Fibroblast of lung (primary cell): ENCODE results near the gene CCDC192.

Experiments used
- EZH2 ChIP-seq: IDR thresholded peaks from 2 replicates; pipeline ENCODE4 v1.5.1; 2012; ENCODE audit warnings: low read length, control low read depth, mild to moderate bottlenecking; ENCODE audit errors: missing control alignments
- TF ChIP-seq, protein P1 (sequence below), 2 donors: IDR thresholded peaks in 1 of 2; conservative IDR thresholded peaks in 1 of 2; 1 replicate in 1 of 2; 2 replicates in 1 of 2; pipeline ENCODE4 v1.5.1; 2011 to 2012; ENCODE audit warnings: low read length in 2 of 2, control low read depth in 1 of 2, inconsistent platforms in 1 of 2, low read depth in 1 of 2, mild to moderate bottlenecking in 1 of 2

DNA sequence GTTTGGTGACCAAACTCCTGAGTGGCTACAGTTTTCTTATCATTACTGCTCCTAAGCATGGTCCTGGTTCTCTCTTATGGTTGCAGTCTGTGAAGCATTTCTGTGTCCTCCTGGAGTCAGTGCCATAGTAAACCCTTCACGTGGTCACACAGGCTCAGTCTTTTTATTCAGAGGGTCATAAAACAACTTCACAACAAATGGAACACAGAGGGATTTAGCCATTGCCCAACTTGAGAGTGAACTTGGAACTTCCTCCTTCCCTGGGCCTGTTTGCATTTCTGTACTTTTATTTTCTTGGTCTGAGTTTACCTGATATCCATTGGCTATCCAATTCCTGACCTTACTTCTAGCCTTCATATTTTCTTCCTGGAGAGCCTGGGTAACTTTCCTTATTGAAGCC, 144.9 kb downstream of the CCDC192 start:
- TF ChIP-seq, protein P1, sequence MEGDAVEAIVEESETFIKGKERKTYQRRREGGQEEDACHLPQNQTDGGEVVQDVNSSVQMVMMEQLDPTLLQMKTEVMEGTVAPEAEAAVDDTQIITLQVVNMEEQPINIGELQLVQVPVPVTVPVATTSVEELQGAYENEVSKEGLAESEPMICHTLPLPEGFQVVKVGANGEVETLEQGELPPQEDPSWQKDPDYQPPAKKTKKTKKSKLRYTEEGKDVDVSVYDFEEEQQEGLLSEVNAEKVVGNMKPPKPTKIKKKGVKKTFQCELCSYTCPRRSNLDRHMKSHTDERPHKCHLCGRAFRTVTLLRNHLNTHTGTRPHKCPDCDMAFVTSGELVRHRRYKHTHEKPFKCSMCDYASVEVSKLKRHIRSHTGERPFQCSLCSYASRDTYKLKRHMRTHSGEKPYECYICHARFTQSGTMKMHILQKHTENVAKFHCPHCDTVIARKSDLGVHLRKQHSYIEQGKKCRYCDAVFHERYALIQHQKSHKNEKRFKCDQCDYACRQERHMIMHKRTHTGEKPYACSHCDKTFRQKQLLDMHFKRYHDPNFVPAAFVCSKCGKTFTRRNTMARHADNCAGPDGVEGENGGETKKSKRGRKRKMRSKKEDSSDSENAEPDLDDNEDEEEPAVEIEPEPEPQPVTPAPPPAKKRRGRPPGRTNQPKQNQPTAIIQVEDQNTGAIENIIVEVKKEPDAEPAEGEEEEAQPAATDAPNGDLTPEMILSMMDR (conservative IDR thresholded peaks at IDR 0.05 in 1 of 2, IDR thresholded peaks at IDR 0.05 in 1 of 2; ENCODE audit: low read depth in 1 of 2, low read length in 2 of 2), result no peak
- TF ChIP-seq EZH2, result no peak
